ENCODE measurements around the gene NUTF2.
A peak's percentile ranks its signal among the peaks of the same experiment; 100 is the strongest.
"Not testable (repeated sequence)": the region's sequence is repeated elsewhere in the genome, so short reads cannot be mapped to it uniquely, and the experiment has no call there.

The NUTF2 gene

GRCh38 chr16:67841198-67841815 is 5.4 kb upstream of the NUTF2 start:
- no peak for DNase-seq

DNA sequence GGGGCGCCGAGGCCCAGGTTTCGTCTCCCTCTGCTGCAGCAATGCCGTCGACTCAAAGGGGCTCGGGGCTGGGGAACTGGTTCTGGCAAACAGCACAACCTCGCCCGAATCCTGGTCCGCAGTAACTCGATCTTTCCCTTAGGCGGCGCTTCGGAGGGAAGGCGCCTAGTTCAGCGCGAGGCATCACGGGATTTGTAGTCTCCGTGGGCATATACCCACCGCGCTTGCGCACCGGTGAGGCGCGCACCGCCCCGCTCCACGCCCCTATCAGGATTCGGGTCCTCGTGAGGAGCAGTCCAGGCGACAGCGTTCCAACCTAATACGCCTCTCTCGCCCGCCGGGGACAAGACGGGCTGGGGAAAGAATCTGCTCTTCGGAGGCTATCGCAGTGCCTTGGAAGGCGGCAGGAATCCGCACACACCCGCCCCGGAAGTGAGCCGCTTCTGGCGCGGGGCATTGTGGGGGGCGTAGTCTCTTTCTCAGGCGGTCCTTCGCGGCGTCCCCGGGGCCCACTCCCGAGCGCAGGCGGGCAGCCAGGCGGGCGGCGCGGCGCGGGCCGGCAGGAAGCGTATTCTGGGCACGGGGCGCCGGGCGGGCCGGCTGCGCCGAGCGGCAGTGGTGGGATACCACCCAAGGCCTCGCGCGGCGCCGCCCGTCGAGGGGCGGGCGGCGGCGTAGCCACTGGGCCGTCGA is 4.8 kb upstream of the NUTF2 start, which contains the start of gene THAP11:
THAP11 (plus strand) TSS at position 505 of the 693 bp plus-strand sequence. CDS start 235 bp downstream, outside the sequence.
- peak; percentile 78 for DNase-seq

- peak; percentile 20 for DNase-seq
Measured at GRCh38 chr16:67842509-67843342, 4.0 kb upstream of the NUTF2 start.

DNA sequence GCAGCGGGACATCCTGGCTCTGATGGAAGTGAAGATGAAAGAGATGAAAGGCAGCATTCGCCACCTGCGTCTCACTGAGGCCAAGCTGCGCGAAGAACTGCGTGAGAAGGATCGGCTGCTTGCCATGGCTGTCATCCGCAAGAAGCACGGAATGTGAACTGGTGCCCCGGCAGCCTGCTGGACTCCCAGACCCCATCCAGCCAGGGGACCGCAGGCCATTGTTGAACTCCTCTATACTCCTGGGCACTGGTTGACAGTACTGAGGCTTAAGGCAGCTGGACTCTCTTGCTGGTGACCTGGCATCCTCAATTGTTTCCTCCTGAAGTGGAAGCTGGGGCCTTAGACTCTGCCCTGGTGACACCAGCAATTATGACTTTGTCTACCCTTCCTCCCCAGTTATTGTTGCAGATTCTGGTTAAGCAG is 3.4 kb upstream of the NUTF2 start:
- DNase-seq = peak; percentile 17

DNA sequence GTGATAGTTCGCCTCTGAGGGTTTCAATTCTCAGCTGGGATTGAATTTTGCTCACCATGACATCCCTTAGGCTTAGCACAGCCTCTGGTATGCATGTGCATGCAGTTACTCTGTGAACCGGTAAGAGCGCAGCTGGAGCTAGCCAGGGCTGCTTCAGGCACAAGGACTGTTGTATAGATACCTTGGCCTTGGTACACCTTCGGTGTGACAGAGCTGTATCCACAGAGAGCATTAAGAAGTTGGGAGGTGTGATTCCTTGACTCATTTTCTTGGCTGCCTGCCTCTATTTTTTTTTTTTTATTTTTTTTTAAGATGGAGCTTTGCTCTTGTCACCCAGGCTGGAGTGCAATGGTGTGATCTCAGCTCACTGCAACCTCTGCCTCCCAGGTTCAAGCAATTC is 2.2 kb upstream of the NUTF2 start:
- no peak for DNase-seq

DNA sequence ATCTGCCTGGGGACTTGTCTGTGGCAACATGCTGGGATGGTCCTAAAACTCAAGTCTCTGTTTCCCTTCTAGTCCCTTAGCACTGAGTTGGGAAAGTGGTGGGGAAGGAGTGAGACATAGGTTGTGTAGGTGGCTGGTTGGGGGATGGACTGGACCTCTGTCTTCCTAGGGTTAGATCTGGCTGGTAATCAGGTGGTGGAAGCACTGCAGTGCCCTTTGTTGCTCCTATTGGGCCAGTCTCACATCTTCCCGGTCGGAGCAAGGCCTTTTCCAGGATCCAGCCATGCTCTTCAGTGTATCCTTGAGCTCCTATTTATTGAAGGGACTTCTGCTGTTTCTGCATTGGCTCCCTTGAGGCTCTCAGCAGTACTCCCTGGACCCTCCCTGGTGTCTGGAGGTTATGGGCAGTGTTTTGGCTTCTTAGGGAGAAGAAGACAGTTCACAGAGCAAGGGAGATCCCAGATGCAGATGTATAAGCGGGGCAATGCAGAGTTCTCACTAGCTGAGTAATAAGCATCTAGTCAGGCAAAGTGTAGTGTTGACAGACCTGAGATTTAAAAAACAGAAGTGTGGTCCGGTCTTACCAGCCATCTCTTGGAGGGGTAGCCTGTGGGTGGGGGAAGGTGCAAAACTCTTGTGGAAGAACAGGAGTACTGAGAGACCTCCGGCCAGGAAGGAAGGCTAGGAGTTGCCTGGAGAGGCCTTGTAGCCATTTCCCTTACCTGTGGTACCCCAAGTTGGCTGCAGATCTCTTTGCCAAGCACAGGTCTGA is 1.3 kb upstream of the NUTF2 start:
- DNase-seq = no peak

- no peak for DNase-seq
Measured at GRCh38 chr16:67846063-67846319, 742 bp upstream of the NUTF2 start.

GRCh38 chr16:67847064-67847861 is 530 bp downstream of the NUTF2 start, which contains the start of gene CENPT:
Gene CENPT (minus strand): TSS chr16:67847693. CDS start chr16:67833859, 13,834 bp downstream.
- DNase-seq = no peak

GRCh38 chr16:67848118-67848517 is 1.4 kb downstream of the NUTF2 start:
- no peak for DNase-seq

GRCh38 chr16:67853670-67854069 is 6.9 kb downstream of the NUTF2 start:
- no peak for DNase-seq

GRCh38 chr16:67855789-67856188 is 9.1 kb downstream of the NUTF2 start:
- DNase-seq = no peak

GRCh38 chr16:67856927-67857546 is 10.3 kb downstream of the NUTF2 start:
- DNase-seq = no peak

- DNase-seq = peak; percentile 13
Measured at GRCh38 chr16:67857547-67858233, 11.0 kb downstream of the NUTF2 start.

- no peak for DNase-seq
Measured at GRCh38 chr16:67858500-67858899, 11.8 kb downstream of the NUTF2 start.

- no peak for DNase-seq
Measured at GRCh38 chr16:67860589-67861398, 14.1 kb downstream of the NUTF2 start.

- no peak for DNase-seq
Measured at GRCh38 chr16:67861877-67862276, 15.1 kb downstream of the NUTF2 start.

GRCh38 chr16:67862623-67863583 is 16.2 kb downstream of the NUTF2 start:
- no peak for DNase-seq

DNA sequence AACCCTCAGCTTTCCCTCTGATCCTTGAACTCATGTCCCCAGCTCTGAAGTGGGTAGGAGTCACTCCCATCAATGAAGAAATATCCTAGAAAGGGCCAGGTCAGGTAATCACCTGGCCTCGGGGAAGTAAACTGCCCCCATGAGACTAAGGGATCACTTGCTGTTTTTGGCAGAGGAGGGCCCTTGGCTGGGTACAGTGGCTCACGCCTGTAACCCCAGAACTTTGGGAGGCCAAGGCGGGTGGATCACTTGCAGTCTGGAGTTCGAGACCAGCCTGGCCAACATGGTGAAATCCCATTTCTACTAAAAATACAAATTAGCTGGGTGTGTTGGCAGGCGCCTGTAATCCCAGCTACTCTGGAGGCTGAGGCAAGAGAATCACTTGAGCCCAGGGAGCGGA is 17.3 kb downstream of the NUTF2 start:
- DNase-seq = not testable (repeated sequence)

DNA sequence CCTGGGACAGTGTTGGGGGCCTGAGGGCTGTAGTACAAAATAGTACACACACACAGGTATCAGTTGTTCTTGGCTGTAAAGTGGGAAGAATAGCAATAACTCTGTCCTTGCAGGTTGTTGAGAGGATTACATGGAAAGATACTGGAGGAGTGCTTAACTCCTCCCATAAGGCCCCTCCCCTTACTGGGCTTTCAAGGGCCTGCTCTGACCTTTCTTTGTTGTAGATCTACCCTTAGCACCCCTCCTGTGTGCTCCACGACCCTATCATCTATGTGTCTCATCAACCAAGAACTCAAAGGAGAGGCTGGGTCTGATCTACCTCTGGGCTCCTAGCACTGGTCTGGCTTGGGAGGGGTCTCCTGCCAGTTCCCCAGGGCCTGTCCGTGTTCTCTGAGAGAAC is 17.9 kb downstream of the NUTF2 start:
- no peak for DNase-seq
